ENCODE measurements around the gene SLC31A1. TPM values are rescaled to one million over a fixed set of nuclear protein-coding genes. Genes with fewer than 3 reads are reported as not detected.

SLC31A1 gene
- total and polyA plus RNA-seq, 2 experiments from 2014 or later, result 15.0 to 32.1 TPM

GRCh38 chr9:113257863-113258262, 36.5 kb downstream of the SLC31A1 start (continued):
- TF ChIP-seq, protein P1, sequence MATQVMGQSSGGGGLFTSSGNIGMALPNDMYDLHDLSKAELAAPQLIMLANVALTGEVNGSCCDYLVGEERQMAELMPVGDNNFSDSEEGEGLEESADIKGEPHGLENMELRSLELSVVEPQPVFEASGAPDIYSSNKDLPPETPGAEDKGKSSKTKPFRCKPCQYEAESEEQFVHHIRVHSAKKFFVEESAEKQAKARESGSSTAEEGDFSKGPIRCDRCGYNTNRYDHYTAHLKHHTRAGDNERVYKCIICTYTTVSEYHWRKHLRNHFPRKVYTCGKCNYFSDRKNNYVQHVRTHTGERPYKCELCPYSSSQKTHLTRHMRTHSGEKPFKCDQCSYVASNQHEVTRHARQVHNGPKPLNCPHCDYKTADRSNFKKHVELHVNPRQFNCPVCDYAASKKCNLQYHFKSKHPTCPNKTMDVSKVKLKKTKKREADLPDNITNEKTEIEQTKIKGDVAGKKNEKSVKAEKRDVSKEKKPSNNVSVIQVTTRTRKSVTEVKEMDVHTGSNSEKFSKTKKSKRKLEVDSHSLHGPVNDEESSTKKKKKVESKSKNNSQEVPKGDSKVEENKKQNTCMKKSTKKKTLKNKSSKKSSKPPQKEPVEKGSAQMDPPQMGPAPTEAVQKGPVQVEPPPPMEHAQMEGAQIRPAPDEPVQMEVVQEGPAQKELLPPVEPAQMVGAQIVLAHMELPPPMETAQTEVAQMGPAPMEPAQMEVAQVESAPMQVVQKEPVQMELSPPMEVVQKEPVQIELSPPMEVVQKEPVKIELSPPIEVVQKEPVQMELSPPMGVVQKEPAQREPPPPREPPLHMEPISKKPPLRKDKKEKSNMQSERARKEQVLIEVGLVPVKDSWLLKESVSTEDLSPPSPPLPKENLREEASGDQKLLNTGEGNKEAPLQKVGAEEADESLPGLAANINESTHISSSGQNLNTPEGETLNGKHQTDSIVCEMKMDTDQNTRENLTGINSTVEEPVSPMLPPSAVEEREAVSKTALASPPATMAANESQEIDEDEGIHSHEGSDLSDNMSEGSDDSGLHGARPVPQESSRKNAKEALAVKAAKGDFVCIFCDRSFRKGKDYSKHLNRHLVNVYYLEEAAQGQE (IDR thresholded peaks at IDR 0.05; ENCODE audit: unreplicated experiment), result no peak
- TF ChIP-seq ZNF331 (CRISPR knock-in tag; IDR thresholded peaks at IDR 0.05; ENCODE audit: low read depth) (no peak), EZH2phosphoT487 (IDR thresholded peaks at IDR 0.05; ENCODE audit: unreplicated experiment) (no peak)

DNA sequence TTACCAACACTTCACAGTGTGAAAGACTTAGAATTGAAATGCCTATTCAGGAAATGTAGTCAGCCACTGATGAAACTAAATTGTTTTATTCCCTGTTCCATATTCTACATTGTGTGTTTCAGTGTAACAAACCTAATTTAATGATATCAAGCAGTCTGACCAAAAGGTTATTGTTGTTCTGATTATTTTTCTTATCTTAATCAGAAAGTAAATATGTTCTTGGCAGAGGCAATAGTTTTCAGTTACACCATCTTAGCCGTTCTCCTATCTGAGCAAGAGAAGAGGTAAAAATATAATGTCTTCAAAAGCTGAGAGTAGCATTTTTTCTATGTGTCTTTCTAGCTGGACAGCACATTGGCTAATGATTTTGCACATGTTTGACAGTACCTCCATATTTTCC, 36.9 kb downstream of the SLC31A1 start:
- Mint-ChIP-seq H3K4me3 (no peak overlapping the region), H3K27ac (no peak overlapping the region), H3K27me3 (ENCODE audit: insufficient read depth, low read depth, poor library complexity) (no peaks in the 10 kb centered on the region), H3K9me3 (no peaks in the 10 kb centered on the region), H3K4me1 (no peaks in the 10 kb centered on the region), H3K36me3 (ENCODE audit: low read depth) (peaks cover 20% of the 10 kb centered on the region)
- no peak overlapping the region for H3K27ac ChIP-seq (ENCODE audit: low read depth)
- ATAC-seq (no peak), DNase-seq (ENCODE audit: low spot score) (no peak)
- H3F3A ChIP-seq (replicated peaks; ENCODE audit: low read depth), result no peaks in the 10 kb centered on the region
- H3K4me1 ChIP-seq (ENCODE audit: insufficient read depth), result no peaks in the 10 kb centered on the region
- H3K79me2 ChIP-seq (replicated peaks; ENCODE audit: insufficient read depth), result no peaks in the 10 kb centered on the region
- no peak overlapping the region for H3K4me2 ChIP-seq
- peaks cover 8% of the 10 kb centered on the region; the same call in 1 of the 2 replicates for H4K20me1 ChIP-seq (replicated peaks; ENCODE audit: insufficient read depth)
- H3K4me3 ChIP-seq, result no peak overlapping the region
- no peak for TF ChIP-seq ZNF114 (CRISPR knock-in tag; IDR thresholded peaks at IDR 0.05)
- TF ChIP-seq CREB1 (CRISPR knock-in tag; IDR thresholded peaks at IDR 0.05; ENCODE audit: low read depth), result no peak
- no peak for TF ChIP-seq ZNF331 (CRISPR knock-in tag; IDR thresholded peaks at IDR 0.05; ENCODE audit: low read depth)
- TF ChIP-seq, protein P1 (IDR thresholded peaks at IDR 0.05; ENCODE audit: unreplicated experiment), result no peak
- no peak overlapping the region for H2AFZ ChIP-seq
- no peaks in the 10 kb centered on the region for H3K9me2 ChIP-seq (ENCODE audit: insufficient read depth)
- H3K27me3 ChIP-seq (ENCODE audit: insufficient read depth), result no peaks in the 10 kb centered on the region
- H3K36me3 ChIP-seq (ENCODE audit: insufficient read depth), result peaks cover 13% of the 10 kb centered on the region

Measured in GM23338 (cell line).